Measurements from ENCODE around the gene DELE1.
"Not testable (repeated sequence)": the region's sequence is repeated elsewhere in the genome, so short reads cannot be mapped to it uniquely, and the experiment has no call there.

The DELE1 gene

DNA sequence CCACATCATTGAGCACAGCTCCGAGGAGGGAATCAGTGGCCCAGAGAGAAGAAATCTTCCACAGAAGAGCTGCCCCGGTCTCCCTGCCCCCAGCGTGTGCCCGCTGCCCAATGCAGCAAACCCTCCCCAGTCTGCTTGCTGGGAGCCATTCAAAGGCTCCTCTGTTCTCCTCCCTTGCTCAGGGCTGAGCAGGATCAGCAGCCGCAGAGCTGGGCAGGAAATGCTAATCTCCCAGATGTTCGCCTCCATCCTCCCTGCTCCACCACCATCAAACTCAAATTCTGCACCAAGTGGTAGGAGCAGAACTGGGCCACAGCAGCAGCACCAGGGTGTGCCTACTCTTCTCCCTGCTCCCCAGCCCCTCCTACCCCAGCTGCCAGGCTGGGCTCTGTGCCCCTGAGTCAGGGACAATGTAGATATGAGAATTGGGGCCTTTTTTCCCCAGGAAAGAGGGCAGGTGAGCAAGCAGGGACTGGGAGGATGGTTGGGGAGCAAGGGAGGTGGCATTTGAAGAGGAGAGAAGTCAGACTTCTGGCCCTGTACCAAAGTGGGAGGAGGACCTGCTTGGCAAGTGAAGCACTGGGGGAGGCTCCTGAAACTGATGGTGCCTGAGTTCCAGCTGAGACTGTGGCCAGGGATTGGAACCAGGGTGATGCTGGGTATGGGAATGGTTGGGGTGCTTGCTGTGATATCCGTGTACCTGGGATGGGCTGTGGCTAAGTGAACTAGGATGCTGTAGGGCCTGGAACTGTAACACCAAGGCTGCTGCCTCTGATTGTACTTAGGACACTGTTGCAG is 43.5 kb upstream of the DELE1 start:
- Histone ChIP-seq H3K4me3 (ENCODE audit: low read length) (no peak overlapping the region), H3K36me3 (ENCODE audit: insufficient read depth, low read length) (no peaks in the 10 kb centered on the region), H2AFZ (ENCODE audit: low read depth, low read length) (no peak overlapping the region), H3K9me3 (ENCODE audit: low read length) (no peaks in the 10 kb centered on the region), H3K27me3 (ENCODE audit: insufficient read depth, low read length) (no peaks in the 10 kb centered on the region), H3K4me1 (ENCODE audit: insufficient read depth, low read length) (peaks cover 76% of the 10 kb centered on the region)

- Histone ChIP-seq H3K4me1 (ENCODE audit: insufficient read depth, low read length) (peaks cover 76% of the 10 kb centered on the region), H3K9me3 (ENCODE audit: low read length) (no peaks in the 10 kb centered on the region), H2AFZ (ENCODE audit: low read depth, low read length) (no peak overlapping the region), H3K4me3 (ENCODE audit: low read length) (peak overlapping the region; percentile 51), H3K27me3 (ENCODE audit: insufficient read depth, low read length) (no peaks in the 10 kb centered on the region), H3K36me3 (ENCODE audit: insufficient read depth, low read length) (no peaks in the 10 kb centered on the region)
Observed at GRCh38 chr5:141880961-141881801, 42.5 kb upstream of the DELE1 start.

DNA sequence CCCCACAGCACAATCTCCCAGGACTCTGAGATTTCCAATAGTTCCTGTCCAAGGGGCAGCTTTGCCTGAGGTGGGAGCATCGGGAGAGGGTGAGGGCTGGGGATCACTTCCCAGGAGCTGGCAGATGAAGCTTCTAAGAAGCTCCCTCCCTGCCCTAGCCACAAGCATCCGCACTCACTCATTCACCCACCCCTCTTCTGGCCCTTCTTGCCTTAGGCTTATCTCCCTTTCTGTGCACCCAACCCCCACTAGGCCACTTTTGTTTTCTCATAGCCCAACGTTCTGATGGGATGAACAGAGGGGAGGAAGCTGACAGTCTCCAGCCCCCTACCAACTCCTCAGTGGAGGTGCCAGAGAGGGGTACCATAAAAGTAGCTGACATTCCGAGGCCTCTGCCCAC is 41.8 kb upstream of the DELE1 start:
- no peak overlapping the region for H2AFZ ChIP-seq (ENCODE audit: low read depth, low read length)
- H3K4me3 ChIP-seq (ENCODE audit: low read length) = peak overlapping the region; percentile 51
- no peaks in the 10 kb centered on the region for H3K27me3 ChIP-seq (ENCODE audit: insufficient read depth, low read length)
- peaks cover 70% of the 10 kb centered on the region for H3K4me1 ChIP-seq (ENCODE audit: insufficient read depth, low read length)
- H3K9me3 ChIP-seq (ENCODE audit: low read length) = no peaks in the 10 kb centered on the region
- no peaks in the 10 kb centered on the region for H3K36me3 ChIP-seq (ENCODE audit: insufficient read depth, low read length)

- Histone ChIP-seq H3K36me3 (ENCODE audit: insufficient read depth, low read length) (no peaks in the 10 kb centered on the region), H2AFZ (ENCODE audit: low read depth, low read length) (peak overlapping the region; percentile 11), H3K4me1 (ENCODE audit: insufficient read depth, low read length) (peaks cover 64% of the 10 kb centered on the region), H3K27me3 (ENCODE audit: insufficient read depth, low read length) (no peaks in the 10 kb centered on the region), H3K4me3 (ENCODE audit: low read length) (peak overlapping the region; percentile 51), H3K9me3 (ENCODE audit: low read length) (no peaks in the 10 kb centered on the region)
Observed at GRCh38 chr5:141882594-141883183, 41.0 kb upstream of the DELE1 start.

GRCh38 chr5:141883184-141883891 is 40.3 kb upstream of the DELE1 start:
- Histone ChIP-seq H2AFZ (ENCODE audit: low read depth, low read length) (peak overlapping the region; percentile 11), H3K9me3 (ENCODE audit: low read length) (no peaks in the 10 kb centered on the region), H3K27me3 (ENCODE audit: insufficient read depth, low read length) (no peaks in the 10 kb centered on the region), H3K36me3 (ENCODE audit: insufficient read depth, low read length) (no peaks in the 10 kb centered on the region), H3K4me3 (ENCODE audit: low read length) (peak overlapping the region; percentile 51), H3K4me1 (ENCODE audit: insufficient read depth, low read length) (peaks cover 64% of the 10 kb centered on the region)

DNA sequence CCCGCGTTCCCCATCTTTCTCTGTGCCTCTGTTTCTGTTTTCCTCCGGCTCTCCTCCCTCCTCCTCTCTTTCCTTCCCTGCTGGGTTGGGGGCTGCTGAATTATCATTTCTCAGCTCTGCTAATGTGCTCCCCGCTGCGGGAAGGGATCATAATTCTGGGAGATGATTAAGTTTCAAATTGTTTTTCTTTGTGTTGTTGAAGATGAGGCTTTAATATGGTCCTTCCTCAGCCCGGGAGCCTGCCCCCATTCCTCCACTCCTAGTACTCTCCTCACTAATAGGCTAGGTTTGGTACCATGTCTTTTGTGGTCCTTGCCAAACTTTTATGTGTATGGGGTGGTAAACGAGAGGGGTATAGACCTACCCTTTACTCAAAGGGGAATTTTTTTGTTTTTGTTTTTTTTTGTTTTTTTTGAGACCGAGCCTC is 39.8 kb upstream of the DELE1 start:
- no peaks in the 10 kb centered on the region for H3K36me3 ChIP-seq (ENCODE audit: insufficient read depth, low read length)
- no peaks in the 10 kb centered on the region for H3K9me3 ChIP-seq (ENCODE audit: low read length)
- peak overlapping the region; percentile 11 for H2AFZ ChIP-seq (ENCODE audit: low read depth, low read length)
- peaks cover 59% of the 10 kb centered on the region for H3K4me1 ChIP-seq (ENCODE audit: insufficient read depth, low read length)
- H3K4me3 ChIP-seq (ENCODE audit: low read length) = peak overlapping the region; percentile 51
- no peaks in the 10 kb centered on the region for H3K27me3 ChIP-seq (ENCODE audit: insufficient read depth, low read length)

DNA sequence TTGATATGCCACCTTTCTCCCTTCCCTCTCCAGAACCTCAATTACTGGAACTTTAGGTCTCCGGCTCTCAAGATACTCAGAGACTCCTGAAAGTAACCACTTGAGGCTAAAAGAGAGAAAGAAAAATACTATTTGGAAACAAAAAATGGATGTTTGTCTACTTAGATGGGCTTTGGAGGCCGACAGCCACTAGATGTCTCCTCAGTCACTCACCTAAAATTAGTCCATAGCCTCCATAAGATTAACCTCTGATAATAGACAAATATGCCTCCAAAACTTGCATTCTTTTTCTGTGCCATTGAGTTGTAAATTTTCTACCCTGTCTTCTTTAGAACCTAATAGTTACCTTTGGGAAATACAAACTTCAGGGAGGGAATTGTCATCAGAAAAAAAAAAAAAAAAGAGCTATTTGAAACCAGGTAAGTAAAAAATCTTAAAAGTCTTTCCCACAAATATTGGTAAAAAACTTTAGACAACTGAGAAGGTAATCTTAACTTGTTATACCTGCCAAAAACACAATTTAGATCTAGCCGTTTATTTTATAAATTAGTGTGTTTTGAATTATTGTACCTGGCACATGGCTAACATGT is 34.3 kb upstream of the DELE1 start:
- no peak overlapping the region for H2AFZ ChIP-seq (ENCODE audit: low read depth, low read length)
- no peaks in the 10 kb centered on the region for H3K9me3 ChIP-seq (ENCODE audit: low read length)
- H3K27me3 ChIP-seq (ENCODE audit: insufficient read depth, low read length) = no peaks in the 10 kb centered on the region
- no peaks in the 10 kb centered on the region for H3K36me3 ChIP-seq (ENCODE audit: insufficient read depth, low read length)
- H3K4me1 ChIP-seq (ENCODE audit: insufficient read depth, low read length) = peaks cover 12% of the 10 kb centered on the region
- no peak overlapping the region for H3K4me3 ChIP-seq (ENCODE audit: low read length)

- not testable (repeated sequence) for H3K27me3 ChIP-seq (ENCODE audit: insufficient read depth, low read length); H3K36me3 ChIP-seq (ENCODE audit: insufficient read depth, low read length); H3K9me3 ChIP-seq (ENCODE audit: low read length); H2AFZ ChIP-seq (ENCODE audit: low read depth, low read length); H3K4me1 ChIP-seq (ENCODE audit: insufficient read depth, low read length); H3K4me3 ChIP-seq (ENCODE audit: low read length)
Observed at GRCh38 chr5:141890429-141890828, 33.2 kb upstream of the DELE1 start.

- H3K9me3 ChIP-seq (ENCODE audit: low read length) = no peaks in the 10 kb centered on the region
- H3K27me3 ChIP-seq (ENCODE audit: insufficient read depth, low read length) = no peaks in the 10 kb centered on the region
- H3K4me3 ChIP-seq (ENCODE audit: low read length) = no peak overlapping the region
- no peaks in the 10 kb centered on the region for H3K4me1 ChIP-seq (ENCODE audit: insufficient read depth, low read length)
- H3K36me3 ChIP-seq (ENCODE audit: insufficient read depth, low read length) = no peaks in the 10 kb centered on the region
- H2AFZ ChIP-seq (ENCODE audit: low read depth, low read length) = no peak overlapping the region
Observed at GRCh38 chr5:141897425-141897824, 26.2 kb upstream of the DELE1 start.

- Histone ChIP-seq H3K36me3 (ENCODE audit: insufficient read depth, low read length) (no peaks in the 10 kb centered on the region), H3K27me3 (ENCODE audit: insufficient read depth, low read length) (no peaks in the 10 kb centered on the region), H3K9me3 (ENCODE audit: low read length) (no peaks in the 10 kb centered on the region), H3K4me1 (ENCODE audit: insufficient read depth, low read length) (no peaks in the 10 kb centered on the region), H3K4me3 (ENCODE audit: low read length) (no peak overlapping the region), H2AFZ (ENCODE audit: low read depth, low read length) (no peak overlapping the region)
Observed at GRCh38 chr5:141898448-141899049, 25.1 kb upstream of the DELE1 start.

DNA sequence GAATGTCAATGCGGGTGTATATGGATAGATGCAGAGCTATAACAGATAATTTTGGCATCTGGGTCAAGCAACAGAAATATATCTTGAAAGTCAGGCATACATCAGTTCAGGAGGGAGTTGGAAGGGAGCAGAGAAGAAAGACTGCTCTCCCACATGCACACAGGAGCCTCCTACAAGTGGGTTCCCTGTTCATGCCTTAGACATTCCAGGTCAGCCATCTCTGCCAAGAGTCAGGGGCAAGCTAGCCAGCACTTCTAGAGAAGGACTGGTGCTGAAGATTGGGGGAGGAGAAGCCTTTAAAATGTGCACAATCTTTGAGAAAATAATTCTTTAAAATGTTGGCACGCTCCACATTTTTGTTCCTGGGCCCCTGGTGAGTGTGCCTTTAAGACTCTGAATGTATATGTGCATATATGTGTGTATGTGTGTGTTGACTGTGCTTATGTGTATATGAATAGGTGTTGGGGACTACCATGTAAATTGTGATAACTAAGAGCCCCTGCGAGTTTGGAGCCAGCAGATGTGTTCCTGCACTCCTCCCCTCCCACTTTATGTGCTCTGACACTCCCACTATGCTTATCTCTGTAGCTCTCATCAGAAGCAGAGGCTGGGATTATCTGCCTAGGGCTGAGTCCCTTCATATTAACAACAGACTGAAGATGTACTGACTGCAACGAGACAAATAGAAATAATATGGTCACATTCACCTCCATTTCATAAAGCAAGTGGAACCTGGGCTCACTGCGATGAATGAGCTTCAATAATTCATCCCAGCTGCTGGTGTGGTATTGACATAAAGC is 21.5 kb upstream of the DELE1 start:
- no peaks in the 10 kb centered on the region for H3K9me3 ChIP-seq (ENCODE audit: low read length)
- H2AFZ ChIP-seq (ENCODE audit: low read depth, low read length) = no peak overlapping the region
- no peaks in the 10 kb centered on the region for H3K36me3 ChIP-seq (ENCODE audit: insufficient read depth, low read length)
- H3K4me3 ChIP-seq (ENCODE audit: low read length) = no peak overlapping the region
- no peaks in the 10 kb centered on the region for H3K4me1 ChIP-seq (ENCODE audit: insufficient read depth, low read length)
- H3K27me3 ChIP-seq (ENCODE audit: insufficient read depth, low read length) = no peaks in the 10 kb centered on the region

DNA sequence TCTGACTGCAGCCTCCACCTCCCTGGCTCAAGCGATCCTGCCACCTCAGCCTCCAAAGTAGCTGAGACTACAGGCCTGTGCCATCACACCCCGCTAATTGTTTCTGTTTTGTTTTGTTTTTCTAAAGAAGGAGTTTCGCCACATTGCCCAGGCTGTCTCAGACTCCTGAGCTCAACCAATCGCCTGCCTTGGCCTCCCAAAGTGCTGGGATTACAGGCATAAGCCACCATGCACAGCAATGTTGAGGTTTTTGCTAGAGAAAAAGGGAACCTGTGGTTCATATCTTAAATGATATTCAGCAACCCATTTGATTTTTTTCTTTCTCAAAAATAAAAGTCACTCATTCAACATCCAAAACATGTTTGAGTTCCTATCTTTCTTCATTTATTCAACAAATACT is 20.4 kb upstream of the DELE1 start:
- H2AFZ ChIP-seq (ENCODE audit: low read depth, low read length) = no peak overlapping the region
- no peaks in the 10 kb centered on the region for H3K4me1 ChIP-seq (ENCODE audit: insufficient read depth, low read length)
- no peak overlapping the region for H3K4me3 ChIP-seq (ENCODE audit: low read length)
- H3K9me3 ChIP-seq (ENCODE audit: low read length) = no peaks in the 10 kb centered on the region
- no peaks in the 10 kb centered on the region for H3K27me3 ChIP-seq (ENCODE audit: insufficient read depth, low read length)
- no peaks in the 10 kb centered on the region for H3K36me3 ChIP-seq (ENCODE audit: insufficient read depth, low read length)

All from neuron (in vitro differentiated cells).